Measurements from ENCODE around the gene HERC4.

GRCh38 chr10:68043030-68043429 lies 32.1 kb downstream of the HERC4 start:
- no peak for TF ChIP-seq CTCF (conservative IDR thresholded peaks at IDR 0.05; ENCODE audit: low read length)
- no peak for TF ChIP-seq EZH2phosphoT487 (IDR thresholded peaks at IDR 0.05; ENCODE audit: borderline replicate concordance, low read depth, low read length)
